A549 (cell line): Measurements from ENCODE around the gene TEKTIP1.
"Not testable (repeated sequence)": the region's sequence is repeated elsewhere in the genome, so short reads cannot be mapped to it uniquely, and the experiment has no call there.

Source experiments
- CEBPB ChIP-seq, 2 experiments: fragments of >200 bp in 1 of 2; sonication (Bioruptor Twin) in 1 of 2; formaldehyde crosslinking in 1 of 2; IDR thresholded peaks; 2 replicates each; pipeline ENCODE4 v1.6.1; 2012 to 2016
- CHD2 ChIP-seq: fragments of 150-350 bp; IDR thresholded peaks from 2 replicates; pipeline ENCODE4 v1.6.1; 2014; ENCODE audit warnings: low read length; ENCODE audit not compliant: partially characterized antibody
- EP300 ChIP-seq, 2 experiments: fragments of >200 bp; sonication (Bioruptor Twin); formaldehyde crosslinking; IDR thresholded peaks; 2 replicates in 1 of 2; 3 replicates in 1 of 2; pipeline ENCODE4 v1.6.1; 2016 to 2017
- HDAC2 ChIP-seq: fragments of 200-600 bp; sonication (generic); IDR thresholded peaks from 2 replicates; pipeline ENCODE4 v1.6.1; 2016
- HOXA7 ChIP-seq: fragments of 250-450 bp; sonication (Bioruptor Pico); IDR thresholded peaks from 2 replicates; pipeline ENCODE4 v1.5.0; 2020; ENCODE audit warnings: mild to moderate bottlenecking, moderate library complexity
- JUN ChIP-seq, 2 experiments: fragments of >200 bp; sonication (Bioruptor Twin); formaldehyde crosslinking; IDR thresholded peaks; 2 replicates in 1 of 2; 3 replicates in 1 of 2; pipeline ENCODE4 v1.6.1; 2016 to 2017
- MAFK ChIP-seq: fragments of 450-650 bp; IDR thresholded peaks from 2 replicates; pipeline ENCODE4 v1.6.1; 2014; ENCODE audit not compliant: partially characterized antibody
- POLR2A ChIP-seq: IDR thresholded peaks from 2 replicates; pipeline ENCODE4 v1.6.1; 2012; ENCODE audit warnings: mild to moderate bottlenecking, low read length
- RCOR1 ChIP-seq: fragments of 150-350 bp; IDR thresholded peaks from 2 replicates; pipeline ENCODE4 v1.6.1; 2014; ENCODE audit warnings: antibody characterized with exemption, low read length, low read depth
- TF ChIP-seq, protein P1 (sequence below): fragments of >200 bp; sonication (Bioruptor Twin); formaldehyde crosslinking; IDR thresholded peaks from 3 replicates; pipeline ENCODE4 v1.5.1; 2016
- TF ChIP-seq, protein P2 (sequence below): fragments of 200-600 bp; sonication (generic); IDR thresholded peaks from 2 replicates; pipeline ENCODE4 v1.6.1; 2016; ENCODE audit warnings: antibody characterized with exemption, mild to moderate bottlenecking, moderate library complexity
- TF ChIP-seq, protein P3 (sequence below): fragments of 250-450 bp; sonication (Bioruptor Pico); IDR thresholded peaks from 2 replicates; pipeline ENCODE4 v1.5.0; 2021; ENCODE audit warnings: mild to moderate bottlenecking, moderate library complexity, borderline replicate concordance

DNA sequence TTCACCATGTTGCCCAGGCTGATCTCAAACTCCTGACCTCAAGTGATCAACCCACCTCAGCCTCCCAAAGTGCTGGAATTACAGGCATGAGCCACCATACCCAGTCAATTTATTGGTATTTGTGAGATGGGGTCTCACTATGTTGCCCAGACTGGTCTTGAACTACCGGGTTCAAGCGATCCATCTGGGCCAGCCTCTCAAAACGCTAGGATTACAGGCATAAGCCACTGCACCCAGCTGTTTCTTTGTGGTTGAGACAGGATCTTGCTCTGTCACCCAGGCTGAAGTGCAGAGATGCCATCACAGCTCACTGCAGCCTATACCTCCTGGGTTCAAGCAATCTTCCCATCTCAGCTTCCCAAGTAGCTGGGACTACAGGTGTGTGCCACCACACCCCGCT is 42.8 kb downstream of the TEKTIP1 start:
- TF ChIP-seq CHD2; POLR2A; MAFK; CEBPB (IDR thresholded peaks at IDR 0.05); HOXA7; RCOR1; HDAC2; EP300 (IDR thresholded peaks at IDR 0.05); JUN (IDR thresholded peaks at IDR 0.05): not testable (repeated sequence)
- TF ChIP-seq, protein P1, sequence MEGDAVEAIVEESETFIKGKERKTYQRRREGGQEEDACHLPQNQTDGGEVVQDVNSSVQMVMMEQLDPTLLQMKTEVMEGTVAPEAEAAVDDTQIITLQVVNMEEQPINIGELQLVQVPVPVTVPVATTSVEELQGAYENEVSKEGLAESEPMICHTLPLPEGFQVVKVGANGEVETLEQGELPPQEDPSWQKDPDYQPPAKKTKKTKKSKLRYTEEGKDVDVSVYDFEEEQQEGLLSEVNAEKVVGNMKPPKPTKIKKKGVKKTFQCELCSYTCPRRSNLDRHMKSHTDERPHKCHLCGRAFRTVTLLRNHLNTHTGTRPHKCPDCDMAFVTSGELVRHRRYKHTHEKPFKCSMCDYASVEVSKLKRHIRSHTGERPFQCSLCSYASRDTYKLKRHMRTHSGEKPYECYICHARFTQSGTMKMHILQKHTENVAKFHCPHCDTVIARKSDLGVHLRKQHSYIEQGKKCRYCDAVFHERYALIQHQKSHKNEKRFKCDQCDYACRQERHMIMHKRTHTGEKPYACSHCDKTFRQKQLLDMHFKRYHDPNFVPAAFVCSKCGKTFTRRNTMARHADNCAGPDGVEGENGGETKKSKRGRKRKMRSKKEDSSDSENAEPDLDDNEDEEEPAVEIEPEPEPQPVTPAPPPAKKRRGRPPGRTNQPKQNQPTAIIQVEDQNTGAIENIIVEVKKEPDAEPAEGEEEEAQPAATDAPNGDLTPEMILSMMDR: not testable (repeated sequence)
- TF ChIP-seq, protein P2, sequence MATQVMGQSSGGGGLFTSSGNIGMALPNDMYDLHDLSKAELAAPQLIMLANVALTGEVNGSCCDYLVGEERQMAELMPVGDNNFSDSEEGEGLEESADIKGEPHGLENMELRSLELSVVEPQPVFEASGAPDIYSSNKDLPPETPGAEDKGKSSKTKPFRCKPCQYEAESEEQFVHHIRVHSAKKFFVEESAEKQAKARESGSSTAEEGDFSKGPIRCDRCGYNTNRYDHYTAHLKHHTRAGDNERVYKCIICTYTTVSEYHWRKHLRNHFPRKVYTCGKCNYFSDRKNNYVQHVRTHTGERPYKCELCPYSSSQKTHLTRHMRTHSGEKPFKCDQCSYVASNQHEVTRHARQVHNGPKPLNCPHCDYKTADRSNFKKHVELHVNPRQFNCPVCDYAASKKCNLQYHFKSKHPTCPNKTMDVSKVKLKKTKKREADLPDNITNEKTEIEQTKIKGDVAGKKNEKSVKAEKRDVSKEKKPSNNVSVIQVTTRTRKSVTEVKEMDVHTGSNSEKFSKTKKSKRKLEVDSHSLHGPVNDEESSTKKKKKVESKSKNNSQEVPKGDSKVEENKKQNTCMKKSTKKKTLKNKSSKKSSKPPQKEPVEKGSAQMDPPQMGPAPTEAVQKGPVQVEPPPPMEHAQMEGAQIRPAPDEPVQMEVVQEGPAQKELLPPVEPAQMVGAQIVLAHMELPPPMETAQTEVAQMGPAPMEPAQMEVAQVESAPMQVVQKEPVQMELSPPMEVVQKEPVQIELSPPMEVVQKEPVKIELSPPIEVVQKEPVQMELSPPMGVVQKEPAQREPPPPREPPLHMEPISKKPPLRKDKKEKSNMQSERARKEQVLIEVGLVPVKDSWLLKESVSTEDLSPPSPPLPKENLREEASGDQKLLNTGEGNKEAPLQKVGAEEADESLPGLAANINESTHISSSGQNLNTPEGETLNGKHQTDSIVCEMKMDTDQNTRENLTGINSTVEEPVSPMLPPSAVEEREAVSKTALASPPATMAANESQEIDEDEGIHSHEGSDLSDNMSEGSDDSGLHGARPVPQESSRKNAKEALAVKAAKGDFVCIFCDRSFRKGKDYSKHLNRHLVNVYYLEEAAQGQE: not testable (repeated sequence)
- TF ChIP-seq, protein P3, sequence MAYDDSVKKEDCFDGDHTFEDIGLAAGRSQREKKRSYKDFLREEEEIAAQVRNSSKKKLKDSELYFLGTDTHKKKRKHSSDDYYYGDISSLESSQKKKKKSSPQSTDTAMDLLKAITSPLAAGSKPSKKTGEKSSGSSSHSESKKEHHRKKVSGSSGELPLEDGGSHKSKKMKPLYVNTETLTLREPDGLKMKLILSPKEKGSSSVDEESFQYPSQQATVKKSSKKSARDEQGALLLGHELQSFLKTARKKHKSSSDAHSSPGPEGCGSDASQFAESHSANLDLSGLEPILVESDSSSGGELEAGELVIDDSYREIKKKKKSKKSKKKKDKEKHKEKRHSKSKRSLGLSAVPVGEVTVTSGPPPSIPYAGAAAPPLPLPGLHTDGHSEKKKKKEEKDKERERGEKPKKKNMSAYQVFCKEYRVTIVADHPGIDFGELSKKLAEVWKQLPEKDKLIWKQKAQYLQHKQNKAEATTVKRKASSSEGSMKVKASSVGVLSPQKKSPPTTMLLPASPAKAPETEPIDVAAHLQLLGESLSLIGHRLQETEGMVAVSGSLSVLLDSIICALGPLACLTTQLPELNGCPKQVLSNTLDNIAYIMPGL (CRISPR knock-in tag): not testable (repeated sequence)
